HepG2 (cell line): ENCODE data around the gene LAS1L. TPM values are rescaled to one million over a fixed set of nuclear protein-coding genes. Genes with fewer than 3 reads are reported as not detected.

ENCODE experiments used
- ATAC-seq: fragments of 200-7000 bp; cut with Tn5 transposase; 3 replicates; pipeline ENCODE4 v1.9.1; 2020; ENCODE audit warnings: mild to moderate bottlenecking, moderate library complexity
- BruUV-seq: library from RNA; stranded (reverse); fragments of 400-500 nt; replicated peaks from 2 replicates; lab custom pipeline; 2021; lab: Mats Ljungman, UMichigan
- CTCF ChIA-PET: fragments of 300-600 bp; formaldehyde crosslinking; extraction: SDS; loops from one replicate; lab custom pipeline; 2021; ENCODE audit warnings: low total read pairs, inconsistent platforms, low intra/inter-chr PET ratio; lab: Yijun Ruan, JAX
- POLR2A ChIA-PET: fragments of 350-600 bp; sonication (Branson Sonifier 250); formaldehyde crosslinking; loops from one replicate; lab custom pipeline; 2020; ENCODE audit warnings: antibody characterized with exemption, inconsistent platforms; lab: Yijun Ruan, JAX
- DNase-seq: peaks from one replicate; pipeline ENCODE4 v3.0.0-alpha.2; 2015; ENCODE audit warnings: low spot score
- FAIRE-seq: peaks from 3 replicates; lab custom pipeline; 2011; peaks lifted over from hg19 to GRCh38; lab: Jason Lieb, UNC
- H2AFZ ChIP-seq: one replicate; pipeline ENCODE4 v1.6.1; 2011; ENCODE audit warnings: low read length, inconsistent platforms
- H3K27ac ChIP-seq: fragments of 300-600 bp; 3 replicates; pipeline ENCODE4 v1.8.0; 2011; ENCODE audit warnings: mixed run types, mild to moderate bottlenecking, mixed read lengths, low read length, inconsistent platforms; ENCODE audit not compliant: insufficient read depth; ENCODE audit errors: extremely low read length
- H3K27me3 ChIP-seq, 2 experiments: fragments of 200-600 bp in 1 of 2; 2 replicates in 1 of 2; 3 replicates in 1 of 2; pipeline versions ENCODE4 v1.6.0 to v1.8.0; 2011; ENCODE audit warnings: low read length in 2 of 2, mild to moderate bottlenecking in 2 of 2, moderate library complexity in 2 of 2, inconsistent platforms in 1 of 2; ENCODE audit not compliant: insufficient read depth in 2 of 2, control insufficient read depth in 1 of 2
- H3K36me3 ChIP-seq, 2 experiments: fragments of 200-600 bp in 1 of 2; replicated peaks in 1 of 2; 2 replicates in 1 of 2; 3 replicates in 1 of 2; pipeline versions ENCODE4 v1.5.1 to v1.8.0; 2011; ENCODE audit warnings: low read length in 2 of 2, inconsistent platforms in 1 of 2; ENCODE audit not compliant: insufficient read depth in 2 of 2, control insufficient read depth in 1 of 2
- H3K4me1 ChIP-seq: 2 replicates; pipeline ENCODE4 v1.5.1; 2012; ENCODE audit warnings: low read length, inconsistent platforms; ENCODE audit not compliant: insufficient read depth
- H3K4me2 ChIP-seq: 2 replicates; pipeline ENCODE4 v1.6.0; 2011; ENCODE audit warnings: low read depth, low read length, inconsistent platforms
- H3K4me3 ChIP-seq, 3 experiments: fragments of 200-600 bp in 1 of 3; sonication (generic), shearing (Covaris generic) in 1 of 3; replicated peaks in 1 of 3; 2 replicates each; pipeline ENCODE4 v1.5.1; 2011 to 2016; ENCODE audit warnings: low read length in 3 of 3, inconsistent platforms in 2 of 3, low read depth in 2 of 3, mild to moderate bottlenecking in 2 of 3, control low read depth in 1 of 3, mixed read lengths in 1 of 3; ENCODE audit not compliant: insufficient read depth in 1 of 3
- H3K79me2 ChIP-seq: one replicate; pipeline ENCODE4 v1.6.1; 2011; ENCODE audit warnings: low read length, inconsistent platforms; ENCODE audit not compliant: insufficient read depth
- H3K9ac ChIP-seq: 2 replicates; pipeline ENCODE4 v1.6.0; 2011; ENCODE audit warnings: mild to moderate bottlenecking, low read depth, low read length, inconsistent platforms; ENCODE audit not compliant: insufficient read depth
- H3K9me3 ChIP-seq: 2 replicates; pipeline ENCODE4 v1.5.1; 2012; ENCODE audit warnings: mild to moderate bottlenecking, low read length
- H4K20me1 ChIP-seq: 2 replicates; pipeline ENCODE4 v1.6.0; 2011; ENCODE audit warnings: inconsistent platforms, mild to moderate bottlenecking, low read length, moderate library complexity; ENCODE audit not compliant: insufficient read depth
- ESRRA ChIP-seq: sonication (generic); formaldehyde crosslinking; IDR thresholded peaks from 2 replicates; pipeline ENCODE4 v1.5.1; 2020; ENCODE audit warnings: mild to moderate bottlenecking, low read depth, missing genetic modification reagents
- ETV6 ChIP-seq: sonication (generic); formaldehyde crosslinking; conservative IDR thresholded peaks from 2 replicates; pipeline ENCODE4 v1.4.0; 2020; ENCODE audit warnings: missing genetic modification reagents
- MED13 ChIP-seq: sonication (generic); formaldehyde crosslinking; IDR thresholded peaks from 2 replicates; pipeline ENCODE4 v1.5.0; 2020; ENCODE audit warnings: missing genetic modification reagents
- YEATS4 ChIP-seq: sonication (generic); formaldehyde crosslinking; IDR thresholded peaks from 2 replicates; pipeline ENCODE4 v1.4.0; 2020; ENCODE audit warnings: missing genetic modification reagents, borderline replicate concordance
- ZNF251 ChIP-seq: sonication (generic); formaldehyde crosslinking; IDR thresholded peaks from 2 replicates; pipeline ENCODE4 v1.9.0; 2021; ENCODE audit warnings: mild to moderate bottlenecking, missing genetic modification reagents
- ZNF431 ChIP-seq: sonication (generic); formaldehyde crosslinking; IDR thresholded peaks from 2 replicates; pipeline ENCODE4 v1.9.0; 2022; ENCODE audit warnings: missing genetic modification reagents, low read depth, mild to moderate bottlenecking, borderline replicate concordance
- ZNF652 ChIP-seq: IDR thresholded peaks from 2 replicates; pipeline ENCODE4 v1.6.1; 2016; ENCODE audit warnings: low read depth, borderline replicate concordance
- WGBS: methylation state at CpG from one replicate; pipeline ENCODE4 v1.1.6; 2017; ENCODE audit warnings: low lambda C conversion rate; 5-methylcytosine and 5-hydroxymethylcytosine counted together
- in situ Hi-C: cut with HindIII; loops from 2 replicates; pipeline ENCODE4 v1.10.0; 2017; ENCODE audit warnings: low pct_unique_long_range_greater_than_20kb; ENCODE audit not compliant: extremely low pct_ligation_motif_present
- intact Hi-C: fragments of 100-400 bp; cut with micrococcal nuclease; formaldehyde crosslinking; loops from one replicate; pipeline ENCODE4 v1.10.0; 2022; ENCODE audit not compliant: unreplicated experiment
- polyA plus RNA-seq, 8 experiments: library from polyadenylated mRNA; depleted of rRNA in 3 of 8; stranded (reverse) in 7 of 8; unstranded in 1 of 8; fragments of >200 nt; fragmentation: Illumina TruSeq in 4 of 8; extraction: Trizol in 4 of 8; gene quantifications; 2 replicates each; pipeline versions ENCODE4 v1.2.1 to v1.2.3, GENCODE V29; 2011 to 2016; ENCODE audit warnings: low read depth in 4 of 8, missing spikeins in 1 of 8, mixed read lengths in 1 of 8; ENCODE audit not compliant: insufficient read depth in 1 of 8
- total RNA-seq, 5 experiments: library from RNA; depleted of rRNA; stranded (reverse); fragments of >200 nt; fragmentation: Illumina TruSeq; extraction: Trizol; gene quantifications; 2 replicates each; pipeline ENCODE4 v1.2.3, GENCODE V29; 2016; ENCODE audit warnings: low read depth in 1 of 5
- TF ChIP-seq, protein P1 (sequence below): sonication (generic); formaldehyde crosslinking; IDR thresholded peaks from 2 replicates; pipeline ENCODE4 v1.4.0; 2020; ENCODE audit warnings: missing genetic modification reagents, borderline replicate concordance
- TF ChIP-seq, protein P2 (sequence below): IDR thresholded peaks from 2 replicates; pipeline ENCODE4 v1.6.1; 2016; ENCODE audit warnings: mild to moderate bottlenecking

LAS1L gene
- total and polyA plus RNA-seq, 2 of the 13 experiments (the other 11 are each of a cell fraction or from before 2014, with no cell fraction given): 18.1 to 33.3 TPM

DNA sequence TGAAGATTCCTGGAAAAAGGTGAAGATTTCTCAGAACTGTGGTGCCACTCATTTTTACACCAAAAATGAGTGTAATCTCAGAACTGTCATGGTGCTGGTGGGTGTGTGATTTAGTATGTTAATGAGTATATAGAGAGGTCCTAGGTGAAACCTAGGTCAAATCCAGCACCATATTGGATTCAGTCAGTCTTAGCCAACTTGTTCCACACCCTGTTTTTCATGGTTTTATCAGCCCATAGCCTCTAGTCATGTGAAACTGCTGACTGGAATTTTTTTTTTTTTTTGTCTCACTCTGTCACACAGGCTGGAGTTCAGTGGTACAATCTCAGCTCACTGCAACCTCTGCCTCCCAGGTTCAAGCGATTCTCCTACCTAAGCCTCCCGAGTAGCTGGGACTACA lies 58.0 kb downstream of the LAS1L start:
- no peaks in the 10 kb centered on the region for H3K9me3 ChIP-seq
- H3K4me3 ChIP-seq: no peak overlapping the region
- in situ Hi-C loops (no loop called here), intact Hi-C loops (no loop called here)
- 67% methylated on average over 2 of the region's 2 CpGs for WGBS
- TF ChIP-seq, protein P1, sequence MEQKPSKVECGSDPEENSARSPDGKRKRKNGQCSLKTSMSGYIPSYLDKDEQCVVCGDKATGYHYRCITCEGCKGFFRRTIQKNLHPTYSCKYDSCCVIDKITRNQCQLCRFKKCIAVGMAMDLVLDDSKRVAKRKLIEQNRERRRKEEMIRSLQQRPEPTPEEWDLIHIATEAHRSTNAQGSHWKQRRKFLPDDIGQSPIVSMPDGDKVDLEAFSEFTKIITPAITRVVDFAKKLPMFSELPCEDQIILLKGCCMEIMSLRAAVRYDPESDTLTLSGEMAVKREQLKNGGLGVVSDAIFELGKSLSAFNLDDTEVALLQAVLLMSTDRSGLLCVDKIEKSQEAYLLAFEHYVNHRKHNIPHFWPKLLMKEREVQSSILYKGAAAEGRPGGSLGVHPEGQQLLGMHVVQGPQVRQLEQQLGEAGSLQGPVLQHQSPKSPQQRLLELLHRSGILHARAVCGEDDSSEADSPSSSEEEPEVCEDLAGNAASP (CRISPR knock-in tag): no peak
- TF ChIP-seq, protein P2, sequence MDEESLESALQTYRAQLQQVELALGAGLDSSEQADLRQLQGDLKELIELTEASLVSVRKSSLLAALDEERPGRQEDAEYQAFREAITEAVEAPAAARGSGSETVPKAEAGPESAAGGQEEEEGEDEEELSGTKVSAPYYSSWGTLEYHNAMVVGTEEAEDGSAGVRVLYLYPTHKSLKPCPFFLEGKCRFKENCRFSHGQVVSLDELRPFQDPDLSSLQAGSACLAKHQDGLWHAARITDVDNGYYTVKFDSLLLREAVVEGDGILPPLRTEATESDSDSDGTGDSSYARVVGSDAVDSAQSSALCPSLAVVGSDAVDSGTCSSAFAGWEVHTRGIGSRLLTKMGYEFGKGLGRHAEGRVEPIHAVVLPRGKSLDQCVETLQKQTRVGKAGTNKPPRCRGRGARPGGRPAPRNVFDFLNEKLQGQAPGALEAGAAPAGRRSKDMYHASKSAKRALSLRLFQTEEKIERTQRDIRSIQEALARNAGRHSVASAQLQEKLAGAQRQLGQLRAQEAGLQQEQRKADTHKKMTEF: no peak
- TF ChIP-seq MED13 (no peak), YEATS4 (CRISPR knock-in tag) (no peak), ZNF652 (CRISPR knock-in tag) (no peak), ZNF431 (CRISPR knock-in tag) (no peak), ESRRA (CRISPR knock-in tag) (no peak), ETV6 (CRISPR knock-in tag) (no peak), ZNF251 (no peak)
- FAIRE-seq (no peak), ATAC-seq (no peak), DNase-seq (no peak)
- H3K79me2 ChIP-seq: no peaks in the 10 kb centered on the region
- BruUV-seq: no TSS peak
- CTCF ChIA-PET: no interaction called here
- no peaks in the 10 kb centered on the region for H3K36me3 ChIP-seq
- POLR2A ChIA-PET: no interaction called here
- no peaks in the 10 kb centered on the region for H3K4me1 ChIP-seq
- no peak overlapping the region for H3K9ac ChIP-seq
- no peak overlapping the region for H3K27ac ChIP-seq
- no peak overlapping the region for H3K4me2 ChIP-seq
- H4K20me1 ChIP-seq: no peaks in the 10 kb centered on the region
- no peaks in the 10 kb centered on the region for H3K27me3 ChIP-seq
- no peak overlapping the region for H2AFZ ChIP-seq
